ENCODE measurements around the gene GCN1. TPM values are rescaled to one million over a fixed set of nuclear protein-coding genes. Genes with fewer than 3 reads are reported as not detected.

The GCN1 gene
- total RNA-seq, 1 experiment from 2014 or later = 107 TPM

DNA sequence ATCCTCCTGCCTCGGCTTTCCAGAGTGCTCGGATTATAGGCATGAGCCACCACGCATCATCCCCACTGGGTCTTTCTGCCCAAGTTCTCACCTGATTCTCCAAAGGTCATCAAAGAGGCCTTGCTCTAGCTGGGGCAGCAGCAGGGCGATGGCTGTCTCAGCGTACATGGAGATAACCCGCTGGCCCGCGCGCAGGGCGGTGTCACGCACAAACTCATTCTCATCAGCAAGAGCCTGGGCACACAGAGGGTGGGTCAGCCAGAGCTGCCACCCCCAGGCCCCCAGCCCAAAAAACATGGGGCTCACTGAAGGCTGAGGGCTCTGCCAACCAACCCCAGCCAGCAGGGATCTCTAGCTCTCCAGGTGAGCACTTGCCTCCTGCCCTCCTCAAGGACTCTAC lies 50.3 kb downstream of the GCN1 start:
- DNase-seq (ENCODE audit: low read depth) = no peak

DNA sequence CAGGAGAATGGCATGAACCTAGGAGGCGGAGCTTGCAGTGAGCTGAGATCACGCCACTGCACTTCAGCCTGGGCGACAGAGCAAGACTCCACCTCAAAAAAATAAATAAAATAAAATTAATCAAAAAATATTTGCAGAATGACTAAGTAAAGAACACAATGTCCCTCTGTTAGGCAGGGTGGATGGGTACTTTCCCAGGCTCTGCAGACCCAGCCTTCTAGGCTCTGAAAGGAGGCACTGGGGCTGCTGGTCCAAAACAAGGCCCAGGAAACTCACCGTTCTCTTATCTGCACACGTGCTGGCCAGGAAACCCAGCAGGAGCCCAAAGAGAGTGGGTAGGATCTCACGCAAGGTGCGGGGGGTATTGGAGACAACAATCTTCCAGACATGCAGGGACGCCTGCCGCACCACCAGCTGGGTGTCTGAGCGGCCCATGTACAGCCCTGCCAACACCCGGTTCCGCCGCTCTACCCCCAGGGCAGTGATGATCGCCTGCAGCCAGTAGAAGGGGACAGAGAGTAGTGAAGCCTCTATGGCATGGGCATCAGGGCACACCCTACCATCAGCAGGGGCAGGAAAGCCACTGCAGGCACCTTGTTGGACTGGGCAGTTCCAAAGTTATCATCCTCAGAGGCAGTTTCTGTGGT lies 52.2 kb downstream of the GCN1 start:
- DNase-seq (ENCODE audit: low read depth) = peak; percentile 41

DNA sequence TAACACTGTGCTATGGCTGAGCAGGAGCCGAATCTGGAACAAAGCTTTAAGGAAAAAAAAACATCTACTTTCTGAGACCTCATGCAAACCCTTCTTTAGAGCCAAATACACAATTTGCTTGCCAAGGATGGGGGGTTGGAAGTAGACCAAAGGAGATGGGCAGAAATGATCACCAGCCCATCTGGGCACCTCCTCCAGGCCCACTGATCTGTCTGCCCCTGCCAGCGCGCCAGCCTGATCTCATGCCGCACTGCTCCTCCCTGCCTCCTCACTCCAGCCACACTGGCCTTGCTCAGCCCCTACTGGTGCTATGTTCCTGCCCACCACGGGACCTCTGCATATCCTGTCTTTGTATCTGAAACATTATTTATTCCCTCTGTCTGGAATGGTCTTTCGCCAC lies 53.2 kb downstream of the GCN1 start:
- DNase-seq (ENCODE audit: low read depth) = no peak

DNA sequence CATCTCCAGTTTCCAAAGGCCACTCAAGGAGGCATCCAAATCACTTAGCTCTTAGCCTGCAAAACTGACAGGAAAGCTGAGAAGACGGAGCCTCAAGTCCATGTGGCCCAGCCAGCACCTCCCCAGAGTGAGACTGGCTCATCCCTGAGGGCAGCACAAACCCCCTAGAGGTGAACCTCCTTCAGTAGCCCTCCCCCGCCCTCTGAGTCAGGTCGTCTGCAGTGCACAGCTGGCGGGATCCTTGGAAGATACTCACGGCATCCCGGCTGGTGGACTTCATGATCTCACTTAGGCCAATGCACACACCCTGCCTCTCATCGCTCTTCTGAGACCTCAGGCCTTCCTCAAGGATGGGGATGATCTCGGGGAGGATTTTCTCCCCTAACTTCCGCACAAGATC lies 53.9 kb downstream of the GCN1 start:
- no peak for DNase-seq (ENCODE audit: low read depth)

DNA sequence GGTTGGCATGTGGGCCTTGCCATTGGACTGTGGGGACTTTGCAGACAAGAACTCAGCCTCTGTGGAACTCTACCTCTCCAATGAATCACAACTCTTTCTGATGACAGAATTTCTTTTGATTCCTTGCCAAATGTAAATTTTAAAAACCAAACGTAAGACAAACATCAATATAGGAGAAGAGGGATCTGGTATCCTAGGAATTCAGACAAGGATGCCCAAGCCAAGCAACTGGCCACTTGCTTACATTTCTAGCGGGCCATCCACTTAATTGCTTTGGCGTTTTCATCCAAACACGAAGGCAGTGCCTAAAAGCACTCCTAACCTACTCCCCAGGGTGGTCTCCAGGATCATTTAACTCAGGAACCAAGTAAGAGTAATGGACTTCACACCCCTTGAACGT lies 54.6 kb downstream of the GCN1 start:
- no peak for DNase-seq (ENCODE audit: low read depth)

DNA sequence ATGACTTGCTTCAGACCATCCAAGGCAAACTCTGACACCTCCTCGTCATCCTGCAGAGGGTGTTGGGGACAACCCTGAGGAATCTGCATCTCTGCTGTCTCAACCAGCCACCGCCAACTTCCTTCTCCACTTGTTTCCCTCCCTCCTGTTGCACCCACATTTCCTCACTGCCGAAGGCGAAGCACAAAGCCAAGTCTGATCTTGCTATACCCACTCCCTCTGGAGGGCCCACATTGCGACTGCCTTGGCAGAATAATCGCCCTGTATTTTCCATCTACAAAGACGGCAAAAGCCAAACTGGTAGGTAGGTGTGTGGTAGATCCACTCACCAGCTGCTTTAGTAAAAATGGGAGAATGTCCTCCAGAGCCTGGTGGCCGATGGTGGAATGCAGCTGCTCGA lies 56.1 kb downstream of the GCN1 start:
- DNase-seq (ENCODE audit: low read depth) = no peak

DNA sequence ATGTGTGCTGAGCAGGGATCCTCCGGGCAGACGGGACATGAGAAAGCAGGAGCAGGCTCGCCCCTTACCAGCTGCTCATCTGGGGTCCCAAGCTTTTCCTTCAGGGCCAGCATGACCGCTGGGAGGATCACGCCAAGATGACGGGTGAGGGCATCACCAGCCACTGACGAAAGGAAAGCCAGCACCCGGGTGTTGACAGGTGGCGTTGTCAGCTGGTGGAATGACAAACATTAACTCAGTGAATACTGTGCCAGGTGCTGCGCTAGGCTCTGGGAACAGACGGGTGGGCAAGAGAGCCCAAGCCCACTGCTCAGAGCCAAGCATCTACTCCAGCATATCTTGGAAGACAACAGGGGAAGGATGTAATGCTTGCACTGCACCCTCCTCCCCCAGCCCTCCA lies 56.7 kb downstream of the GCN1 start:
- DNase-seq (ENCODE audit: low read depth) = no peak

DNA sequence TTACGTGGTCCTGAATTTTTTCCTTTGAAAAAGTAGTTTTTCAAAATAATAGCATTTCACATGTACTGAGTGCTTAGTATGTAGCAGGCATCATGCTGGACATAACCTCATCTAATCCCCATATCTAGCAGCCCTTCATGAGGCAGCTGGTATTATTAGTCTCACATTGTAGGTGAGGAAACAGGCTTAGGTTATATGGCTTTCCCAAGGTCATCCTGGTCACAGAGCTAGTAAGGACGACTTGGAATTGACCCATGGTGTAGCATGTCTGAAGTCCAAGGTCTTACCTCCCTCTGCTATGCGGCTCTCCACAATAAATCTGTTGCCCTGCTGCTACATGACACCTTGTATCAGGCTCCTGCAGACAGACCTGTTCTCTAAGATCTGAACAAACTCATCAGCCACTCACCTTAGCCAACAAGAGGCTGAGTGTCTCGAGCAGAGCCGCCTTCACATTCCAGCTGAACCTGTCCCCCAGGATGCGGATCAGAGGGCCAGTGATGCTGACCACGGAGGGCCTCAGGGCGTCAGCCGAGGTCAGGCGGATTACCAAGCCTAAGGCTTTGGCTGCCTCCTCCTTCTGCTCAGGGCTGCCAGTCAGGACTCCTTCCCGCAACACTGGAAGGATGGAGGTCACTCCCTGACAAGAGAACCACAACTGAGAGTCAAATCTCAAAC lies 58.3 kb downstream of the GCN1 start:
- DNase-seq (ENCODE audit: low read depth) = no peak

DNA sequence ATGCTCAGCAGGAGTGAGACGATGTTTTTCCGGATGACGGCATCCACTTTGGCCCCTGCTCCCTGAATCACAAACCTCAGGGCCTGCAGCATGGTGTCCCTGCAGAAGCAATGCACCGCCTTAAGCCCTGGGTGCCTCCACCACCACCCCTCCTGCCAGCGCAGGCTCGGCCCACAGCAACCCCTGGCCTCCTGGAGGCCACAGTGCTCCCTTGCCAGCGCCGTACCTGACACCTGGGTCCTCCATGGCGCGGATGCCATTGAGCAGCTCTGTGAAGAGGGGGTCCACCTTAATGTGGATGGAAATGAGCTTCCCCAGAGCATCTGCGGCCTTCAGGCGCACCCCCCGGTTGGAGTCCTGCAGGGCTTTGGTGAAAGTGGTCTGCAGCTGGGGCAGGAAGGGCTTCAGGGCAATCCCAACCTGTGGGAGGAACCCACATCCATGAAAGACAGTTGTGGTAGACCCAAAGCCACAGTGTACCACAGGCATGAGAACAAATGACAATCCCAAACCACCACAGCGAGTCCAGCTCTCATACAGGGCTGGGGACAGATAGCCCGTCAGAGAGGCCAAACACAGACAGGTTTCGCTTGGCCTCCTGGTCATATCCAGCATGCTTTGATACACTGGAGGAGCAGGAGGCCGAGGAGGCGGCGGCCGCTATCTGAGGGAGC lies 60.1 kb downstream of the GCN1 start:
- no peak for DNase-seq (ENCODE audit: low read depth)

DNA sequence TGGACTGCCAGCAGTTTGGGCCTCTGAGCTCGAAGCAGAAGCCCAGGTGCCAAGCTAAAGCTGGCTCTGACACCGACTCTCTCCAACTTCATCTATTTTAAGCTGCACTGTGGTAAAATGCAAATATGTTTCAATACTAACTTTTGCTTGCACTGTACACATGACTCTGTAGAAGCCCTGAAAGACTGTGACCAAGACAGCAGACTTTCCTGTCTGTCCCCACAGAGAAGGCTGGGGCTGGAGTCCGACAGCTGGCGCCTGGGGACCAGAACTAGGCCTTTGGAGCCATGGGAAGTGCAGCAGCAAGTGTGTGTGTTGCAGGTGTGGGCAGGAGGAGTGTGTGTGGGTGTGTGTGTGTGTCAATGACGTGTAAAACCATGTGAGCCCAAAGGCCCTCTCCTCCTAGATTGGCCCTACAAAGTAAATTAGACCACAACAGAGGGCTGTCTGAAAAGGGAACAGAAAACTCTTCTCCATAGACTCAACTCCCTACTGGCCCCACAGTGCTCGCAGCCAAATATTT lies 61.6 kb downstream of the GCN1 start:
- no peak for DNase-seq (ENCODE audit: low read depth)

DNA sequence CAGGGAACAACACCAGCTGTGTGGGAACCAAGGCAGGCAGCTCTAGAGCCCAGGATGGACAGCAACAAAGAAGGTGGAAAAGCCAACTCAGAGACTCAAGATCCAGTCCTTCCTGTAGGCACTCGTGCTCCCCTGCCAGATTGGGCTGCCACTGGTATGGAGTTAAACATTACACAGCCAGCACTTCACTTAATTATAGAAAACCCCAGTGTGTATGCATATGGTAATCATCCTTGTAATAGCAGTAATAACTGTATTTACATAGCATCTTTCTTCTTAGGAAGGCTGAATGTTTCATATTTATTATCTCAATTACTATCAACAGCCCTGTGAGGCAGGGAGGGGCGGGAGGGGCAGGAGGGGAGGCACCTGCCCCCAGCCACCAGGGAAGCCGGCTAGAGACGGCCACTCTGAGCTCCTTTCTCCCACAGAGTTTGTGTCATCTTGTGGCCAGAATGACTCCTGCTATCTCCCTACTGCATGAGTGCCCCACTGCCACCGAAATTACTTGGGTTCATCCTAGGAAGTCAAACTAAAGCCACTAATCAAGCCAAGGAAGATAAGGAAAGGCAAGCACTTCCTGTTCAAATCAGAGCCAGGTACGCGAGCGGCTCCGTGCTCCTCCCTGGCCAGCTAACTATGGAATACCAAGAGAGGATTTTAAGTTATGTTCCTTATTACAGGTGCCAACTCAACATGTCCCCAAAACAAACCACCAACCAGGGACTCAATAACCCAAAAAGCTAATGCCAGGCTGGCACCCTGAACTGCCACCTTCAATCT lies 62.3 kb downstream of the GCN1 start:
- DNase-seq (ENCODE audit: low read depth) = no peak

DNA sequence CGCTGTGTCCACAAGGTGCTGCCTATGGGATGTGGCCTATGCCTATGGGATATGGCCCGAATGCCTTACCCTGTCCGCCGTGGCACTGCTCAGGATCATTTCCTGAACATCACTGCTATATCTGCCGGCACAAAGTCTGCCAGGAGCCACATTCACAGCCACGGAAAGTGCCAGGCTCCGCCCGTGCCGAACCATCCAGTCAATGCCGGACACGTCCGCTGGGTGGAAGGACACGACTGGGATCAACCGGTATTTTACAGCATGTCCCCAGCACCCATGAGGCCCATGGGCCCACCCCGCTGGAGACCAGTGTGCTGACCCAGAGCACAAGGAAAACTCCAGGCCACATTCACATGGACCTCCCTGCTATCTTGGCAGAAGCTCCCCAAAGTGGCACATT lies 63.4 kb downstream of the GCN1 start:
- DNase-seq (ENCODE audit: low read depth) = no peak

DNA sequence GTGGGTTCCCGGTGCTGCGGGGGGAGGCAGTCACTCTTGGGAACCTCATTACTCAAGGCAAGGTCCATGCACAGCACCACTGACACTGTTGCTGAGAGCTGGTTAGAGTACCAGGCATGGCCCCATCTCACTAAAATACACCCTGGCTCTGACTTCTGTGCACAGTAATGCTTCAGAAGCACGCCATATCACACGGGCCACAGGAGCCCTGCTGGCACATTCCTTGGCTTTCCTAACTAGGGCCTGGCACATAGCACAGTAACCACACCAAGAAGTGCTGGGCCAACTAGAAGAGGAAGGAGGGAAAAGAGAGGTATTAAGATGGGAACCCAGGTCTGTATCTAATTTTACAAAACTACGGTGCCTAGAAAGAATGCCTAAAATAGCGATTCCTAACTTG lies 64.5 kb downstream of the GCN1 start:
- DNase-seq (ENCODE audit: low read depth) = no peak

DNA sequence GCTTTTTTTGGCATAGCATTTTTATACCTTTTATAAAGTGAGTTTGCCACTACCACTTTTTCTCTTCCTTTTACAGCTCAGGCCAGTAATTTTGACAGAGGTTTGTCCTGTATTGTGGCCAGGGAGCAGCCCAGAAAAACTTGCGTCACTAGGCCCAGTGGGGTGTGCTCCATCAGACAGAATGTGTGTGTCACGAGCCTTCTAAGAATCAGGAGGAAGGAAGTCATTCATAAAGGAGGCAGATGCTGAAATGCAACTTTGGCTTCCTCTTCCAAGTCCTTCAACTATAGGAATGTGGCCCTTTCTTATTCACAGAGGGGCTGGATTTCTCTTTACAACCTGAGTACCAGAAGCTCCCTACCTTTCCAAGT lies 67.9 kb downstream of the GCN1 start:
- no peak for DNase-seq (ENCODE audit: low read depth)

DNA sequence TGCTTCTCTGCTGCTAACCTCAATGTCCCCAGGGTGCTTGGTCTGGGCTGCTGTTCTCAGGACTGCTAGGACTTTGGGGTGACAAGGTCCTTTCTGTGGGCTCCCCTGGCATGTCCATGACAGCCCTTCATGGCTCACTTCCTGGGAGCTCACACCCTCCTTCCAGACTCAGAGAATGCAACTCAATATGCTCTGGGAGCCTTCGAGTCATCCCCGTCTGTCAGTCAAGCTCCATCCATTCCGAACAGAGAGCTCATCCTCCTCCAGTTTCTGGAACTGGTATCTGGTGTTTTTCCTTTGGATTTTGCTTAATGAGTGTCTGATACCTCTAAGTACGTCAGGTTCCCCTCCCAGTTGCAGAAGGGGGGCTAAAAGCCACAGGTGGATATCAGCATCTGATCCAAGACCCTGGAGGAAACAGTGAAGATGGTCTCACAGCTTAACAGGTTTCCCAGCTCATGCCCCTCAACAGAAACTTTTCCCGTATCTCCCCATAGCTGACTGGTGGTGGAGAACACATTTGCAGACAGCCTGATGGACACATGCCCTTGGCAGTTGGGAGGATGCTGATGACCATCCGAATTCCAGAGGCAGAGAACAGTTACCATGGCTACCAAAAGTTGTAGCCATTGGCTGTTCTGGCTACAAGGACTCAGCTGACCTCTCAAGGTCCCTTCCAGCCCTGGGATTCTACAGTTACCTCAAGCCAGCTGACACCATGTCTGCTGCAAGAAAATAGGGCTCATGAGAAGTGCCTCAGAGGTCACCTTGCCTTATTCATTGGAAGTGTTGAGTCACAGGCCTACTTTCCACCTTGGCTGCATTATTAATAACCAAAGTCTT lies 68.5 kb downstream of the GCN1 start:
- DNase-seq (ENCODE audit: low read depth) = no peak

DNA sequence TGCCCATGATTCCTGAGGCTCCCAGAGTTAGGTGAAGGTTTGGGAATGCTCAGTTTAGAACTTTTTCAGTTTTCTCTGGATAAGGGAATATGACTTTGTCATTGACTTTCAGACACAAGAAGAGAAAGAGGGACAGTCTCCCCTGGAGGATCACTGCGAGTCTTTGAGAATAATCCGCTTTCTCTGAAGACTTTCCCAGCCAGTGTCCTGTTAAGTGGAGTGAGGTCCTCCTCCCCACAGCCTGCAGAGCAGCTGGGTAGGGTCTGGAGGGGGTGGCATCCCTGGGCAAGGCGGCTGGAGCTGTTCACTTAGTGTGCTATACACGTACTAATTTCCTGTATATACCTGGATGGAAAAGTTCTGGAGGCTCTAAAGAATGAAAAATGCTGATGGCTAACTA lies 69.5 kb downstream of the GCN1 start:
- no peak for DNase-seq (ENCODE audit: low read depth)

DNA sequence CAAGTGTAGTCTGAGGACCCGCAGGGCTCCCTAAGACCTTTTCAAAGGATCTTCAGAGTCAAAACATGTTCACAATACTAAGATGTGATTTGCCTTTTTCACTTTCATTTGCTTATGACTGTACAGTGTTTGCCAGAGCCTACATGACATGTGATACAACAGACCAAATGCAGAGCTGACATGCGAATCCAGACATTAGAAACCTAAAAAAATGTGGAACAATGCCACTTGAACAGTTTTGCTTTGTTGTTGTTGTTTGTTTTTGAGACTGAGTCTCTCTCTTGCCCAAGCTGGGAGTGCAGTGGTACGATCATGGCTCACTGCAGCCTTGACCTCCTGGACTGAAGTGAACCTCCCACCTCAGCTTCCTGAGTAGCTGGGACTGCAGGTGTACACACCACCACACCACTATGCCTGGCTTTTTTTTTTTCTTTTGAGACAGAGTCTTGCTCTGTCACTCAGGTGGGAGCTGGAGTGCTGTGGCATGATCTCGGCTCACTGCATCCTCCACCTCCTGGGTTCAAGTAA lies 72.7 kb downstream of the GCN1 start:
- no peak for DNase-seq (ENCODE audit: low read depth)

DNA sequence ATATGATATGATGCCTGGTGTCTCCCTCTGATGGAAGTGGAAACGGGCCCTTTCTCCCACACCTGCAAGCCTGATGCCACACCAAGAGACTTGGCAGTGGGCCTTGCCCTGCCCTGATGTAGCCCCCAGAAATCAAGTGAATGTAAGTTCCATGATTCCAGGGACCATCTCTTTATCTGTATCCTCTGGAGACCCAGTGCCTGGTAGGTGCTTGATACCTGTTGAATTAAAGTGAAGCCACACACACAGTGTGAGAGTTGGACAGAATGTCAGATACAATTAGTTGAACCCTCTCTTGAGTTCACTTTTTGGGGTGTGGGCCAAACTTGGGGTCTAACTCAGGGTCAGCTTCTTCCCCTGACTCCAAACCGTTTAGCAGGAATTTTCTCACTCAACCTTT lies 73.2 kb downstream of the GCN1 start:
- no peak for DNase-seq (ENCODE audit: low read depth)

DNA sequence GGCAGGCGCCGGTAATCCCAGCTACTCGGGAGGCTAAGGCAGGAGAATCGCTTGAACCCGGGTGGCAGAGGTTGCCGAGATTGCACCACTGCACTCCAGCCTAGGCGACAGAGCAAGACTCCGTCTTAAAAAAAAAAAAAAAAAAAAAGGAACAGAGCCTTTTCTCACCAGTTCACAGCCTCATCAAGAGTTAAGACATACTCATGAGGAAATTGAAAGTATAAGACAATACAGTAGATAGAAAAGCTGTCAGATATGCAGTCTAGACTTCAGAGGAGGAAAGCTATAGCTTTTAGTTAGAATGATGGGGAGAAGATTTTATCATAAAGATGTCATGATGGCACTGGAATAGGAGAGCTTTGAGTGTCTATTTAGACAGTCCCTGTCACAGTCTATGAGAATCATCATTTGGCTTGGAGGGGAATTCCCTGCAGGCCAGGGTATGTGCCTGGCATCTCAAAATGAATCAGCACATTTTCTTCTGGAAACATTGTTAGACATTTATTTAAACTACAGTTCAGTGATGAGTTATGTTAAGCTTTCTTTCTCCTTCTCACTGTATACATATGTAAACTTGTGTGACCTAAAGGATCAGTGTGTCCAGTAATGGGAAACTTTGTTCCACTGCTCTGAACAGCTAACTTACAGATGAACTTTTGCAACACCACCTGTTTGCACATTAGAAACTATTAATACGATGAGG lies 75.1 kb downstream of the GCN1 start:
- no peak for DNase-seq (ENCODE audit: low read depth)

Measured in HT1080 (cell line).